ENCODE measurements around the gene POLR2A. TPM values are rescaled to one million over a fixed set of nuclear protein-coding genes. Genes with fewer than 3 reads are reported as not detected.

The POLR2A gene
- total RNA-seq, 4 donors from 2014 or later, result 19.7 to 167 (median 77.6) TPM

DNA sequence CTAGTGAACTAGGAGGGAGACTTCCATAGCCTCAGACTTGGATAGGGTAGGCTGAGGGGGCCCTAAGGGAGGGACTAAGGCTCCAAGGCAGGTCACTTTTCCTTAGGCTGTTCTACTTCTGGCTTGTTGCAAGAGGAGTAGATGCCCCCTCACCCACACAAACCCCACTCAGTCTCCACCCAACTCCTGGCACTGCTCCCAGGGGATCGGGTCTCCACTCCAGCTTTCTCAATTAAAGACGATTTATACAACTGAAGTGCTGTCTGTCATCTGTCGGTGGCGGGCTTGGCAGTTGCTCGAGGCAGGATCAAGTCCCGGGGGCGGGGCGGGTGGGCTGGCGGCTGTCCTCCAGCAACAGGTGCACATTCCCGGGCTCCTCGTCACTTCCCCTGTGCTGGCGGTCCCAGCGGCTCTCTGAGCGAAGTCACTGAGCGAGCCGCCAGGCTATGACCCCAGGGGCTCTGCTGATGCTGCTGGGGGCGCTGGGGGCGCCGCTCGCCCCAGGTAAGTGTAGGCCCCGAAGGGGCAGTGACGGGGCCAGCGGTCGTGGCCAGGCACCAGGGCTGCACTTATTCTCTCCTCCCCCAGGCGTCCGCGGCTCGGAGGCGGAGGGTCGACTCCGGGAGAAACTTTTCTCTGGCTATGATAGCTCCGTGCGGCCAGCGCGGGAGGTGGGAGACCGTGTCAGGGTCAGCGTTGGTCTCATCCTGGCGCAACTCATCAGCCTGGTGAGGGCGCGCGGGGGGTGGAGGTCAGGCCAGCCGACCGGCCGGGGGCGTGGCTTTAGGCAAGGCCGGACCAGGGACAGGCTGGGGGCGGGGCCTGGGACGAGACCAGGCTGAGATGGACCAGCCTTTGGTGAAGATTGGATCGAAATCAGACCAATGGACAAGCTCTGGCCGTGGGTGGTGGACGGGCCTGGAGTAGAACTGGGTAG, 39.2 kb upstream of the POLR2A start, which contains the start of gene CHRNB1:
Gene CHRNB1 (plus strand): TSS at position 380 of the 937 bp plus-strand sequence. CDS start 67 bp downstream, at position 447.
- H3K4me1 ChIP-seq, result peaks cover 0 to 18% of the 10 kb centered on the region in 2 donors
- intact Hi-C loops (cut with DNase I; ENCODE audit: low total_unique reads), result no loop called here
- H3K36me3 ChIP-seq, result no peaks in the 10 kb centered on the region
- peaks cover 0 to 9% of the 10 kb centered on the region in 2 donors for H3K27me3 ChIP-seq
- H3K9me3 ChIP-seq, result no peaks in the 10 kb centered on the region
- peak; percentile 54 to 60 for DNase-seq
- no peak within 1 kb of the TSS for H3K27ac ChIP-seq
- TF ChIP-seq POLR2A (IDR thresholded peaks at IDR 0.05), result no peak
- TF ChIP-seq, protein P1, sequence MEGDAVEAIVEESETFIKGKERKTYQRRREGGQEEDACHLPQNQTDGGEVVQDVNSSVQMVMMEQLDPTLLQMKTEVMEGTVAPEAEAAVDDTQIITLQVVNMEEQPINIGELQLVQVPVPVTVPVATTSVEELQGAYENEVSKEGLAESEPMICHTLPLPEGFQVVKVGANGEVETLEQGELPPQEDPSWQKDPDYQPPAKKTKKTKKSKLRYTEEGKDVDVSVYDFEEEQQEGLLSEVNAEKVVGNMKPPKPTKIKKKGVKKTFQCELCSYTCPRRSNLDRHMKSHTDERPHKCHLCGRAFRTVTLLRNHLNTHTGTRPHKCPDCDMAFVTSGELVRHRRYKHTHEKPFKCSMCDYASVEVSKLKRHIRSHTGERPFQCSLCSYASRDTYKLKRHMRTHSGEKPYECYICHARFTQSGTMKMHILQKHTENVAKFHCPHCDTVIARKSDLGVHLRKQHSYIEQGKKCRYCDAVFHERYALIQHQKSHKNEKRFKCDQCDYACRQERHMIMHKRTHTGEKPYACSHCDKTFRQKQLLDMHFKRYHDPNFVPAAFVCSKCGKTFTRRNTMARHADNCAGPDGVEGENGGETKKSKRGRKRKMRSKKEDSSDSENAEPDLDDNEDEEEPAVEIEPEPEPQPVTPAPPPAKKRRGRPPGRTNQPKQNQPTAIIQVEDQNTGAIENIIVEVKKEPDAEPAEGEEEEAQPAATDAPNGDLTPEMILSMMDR (IDR thresholded peaks at IDR 0.05), result no peak
- peak within 1 kb of the TSS in 1 of 2 donors; percentile 4 for H3K4me3 ChIP-seq

DNA sequence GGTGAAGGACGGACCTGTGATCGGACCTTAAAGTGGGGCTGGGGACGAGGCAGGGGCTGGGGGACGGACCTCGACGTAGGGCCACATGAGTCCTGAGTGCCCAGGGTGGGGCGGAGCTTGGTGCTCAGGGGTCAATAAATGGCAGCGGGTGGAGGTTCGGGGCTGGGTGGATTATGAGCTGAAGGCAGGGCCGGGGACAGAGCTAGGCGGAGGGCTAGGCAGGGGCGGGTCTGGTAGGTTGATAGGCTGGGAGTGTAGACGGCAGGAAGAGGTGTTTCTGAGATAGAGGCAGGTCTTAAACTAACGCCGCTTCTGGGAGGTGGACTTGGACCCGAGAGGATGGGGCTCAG, 38.6 kb upstream of the POLR2A start:
- Histone ChIP-seq H3K27ac (no peak overlapping the region), H3K27me3 (peaks cover 0 to 5% of the 10 kb centered on the region in 2 donors), H3K4me1 (peaks cover 0 to 16% of the 10 kb centered on the region in 2 donors), H3K36me3 (no peaks in the 10 kb centered on the region), H3K9me3 (no peaks in the 10 kb centered on the region), H3K4me3 (peak overlapping the region in 1 of 2 donors; percentile 4)
- intact Hi-C loops (cut with DNase I; ENCODE audit: low total_unique reads), result no loop called here
- no peak for TF ChIP-seq POLR2A (IDR thresholded peaks at IDR 0.05)
- TF ChIP-seq, protein P1 (IDR thresholded peaks at IDR 0.05), result no peak
- no peak for DNase-seq

DNA sequence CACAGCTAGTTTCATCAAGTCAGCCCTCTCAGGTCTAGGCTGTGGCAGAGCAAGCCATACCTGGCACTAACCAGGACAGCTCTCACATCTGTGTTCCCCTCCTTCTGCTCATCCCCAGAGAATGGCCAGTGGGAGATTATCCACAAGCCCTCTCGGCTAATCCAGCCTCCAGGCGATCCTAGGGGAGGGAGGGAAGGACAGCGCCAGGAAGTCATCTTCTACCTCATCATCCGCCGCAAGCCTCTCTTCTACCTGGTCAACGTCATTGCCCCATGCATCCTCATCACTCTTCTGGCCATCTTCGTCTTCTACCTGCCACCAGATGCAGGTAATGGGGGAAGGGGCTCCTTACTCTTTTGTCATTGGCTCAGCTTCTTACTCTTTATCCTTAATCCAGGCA, 35.7 kb upstream of the POLR2A start:
- peaks cover 0 to 13% of the 10 kb centered on the region in 2 donors for H3K4me1 ChIP-seq
- TF ChIP-seq, protein P1 (IDR thresholded peaks at IDR 0.05), result no peak
- no peak for TF ChIP-seq POLR2A (IDR thresholded peaks at IDR 0.05)
- intact Hi-C loops (cut with DNase I; ENCODE audit: low total_unique reads), result no loop called here
- no peaks in the 10 kb centered on the region for H3K36me3 ChIP-seq
- no peak overlapping the region for H3K4me3 ChIP-seq
- H3K9me3 ChIP-seq, result no peaks in the 10 kb centered on the region
- DNase-seq, result no peak
- peaks cover 0 to 5% of the 10 kb centered on the region in 2 donors for H3K27me3 ChIP-seq
- no peak overlapping the region for H3K27ac ChIP-seq

DNA sequence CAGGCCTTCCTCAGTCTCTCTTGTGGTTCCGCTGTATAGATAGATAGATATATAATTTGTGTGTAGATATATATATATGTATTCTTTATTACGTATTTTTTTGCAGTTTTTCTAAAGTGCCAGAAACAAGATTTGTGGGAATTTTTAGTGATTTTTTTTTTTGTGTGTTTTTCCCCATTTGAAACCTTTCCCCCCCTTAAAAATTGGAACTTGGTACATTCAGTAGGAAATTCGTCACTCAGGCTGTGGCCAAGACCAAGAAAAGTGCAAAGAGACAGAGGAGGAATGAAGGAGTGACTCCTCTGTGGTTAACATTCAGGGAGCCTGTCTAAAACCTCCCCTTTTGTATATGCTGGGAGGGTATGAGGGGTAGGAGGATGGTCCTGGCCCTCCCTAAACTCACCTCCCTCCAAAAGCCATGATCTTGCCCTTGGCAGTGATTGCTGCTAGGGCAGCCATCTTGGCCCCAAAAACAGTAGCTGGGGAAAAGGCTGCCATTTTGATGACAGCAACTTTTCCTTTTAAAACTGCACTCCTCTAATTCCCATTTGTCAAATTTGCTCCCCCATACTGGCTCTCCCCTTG, 24.1 kb upstream of the POLR2A start:
- no peak overlapping the region for H3K4me3 ChIP-seq
- H3K36me3 ChIP-seq, result no peaks in the 10 kb centered on the region
- H3K9me3 ChIP-seq, result no peaks in the 10 kb centered on the region
- intact Hi-C loops (cut with DNase I; ENCODE audit: low total_unique reads), result no loop called here
- no peaks in the 10 kb centered on the region for H3K4me1 ChIP-seq
- TF ChIP-seq POLR2A (IDR thresholded peaks at IDR 0.05), result no peak
- TF ChIP-seq, protein P1 (IDR thresholded peaks at IDR 0.05), result no peak
- H3K27me3 ChIP-seq, result no peaks in the 10 kb centered on the region
- H3K27ac ChIP-seq, result no peak overlapping the region
- no peak for DNase-seq

Measured in uterus (tissue), 4 donors.